GM23338 (cell line): ENCODE measurements around the gene THUMPD2. TPM values are rescaled to one million over a fixed set of nuclear protein-coding genes. Genes with fewer than 3 reads are reported as not detected.

Experiments used
- ATAC-seq: fragments of 200-7000 bp; cut with Tn5 transposase; 3 replicates; pipeline ENCODE4 v1.9.1; 2020
- DNase-seq: peaks from one replicate; pipeline ENCODE4 v3.0.0-alpha.2; 2015; ENCODE audit warnings: low spot score
- H2AFZ ChIP-seq: fragments of 200-600 bp; sonication (generic); 2 replicates; pipeline ENCODE4 v1.8.0; 2016; ENCODE audit warnings: antibody characterized with exemption, mild to moderate bottlenecking, moderate library complexity
- H3F3A ChIP-seq: fragments of 200-600 bp; sonication (generic); replicated peaks from 2 replicates; pipeline ENCODE4 v1.8.0; 2017; ENCODE audit warnings: antibody characterized with exemption, mixed run types, low read depth
- H3K27ac ChIP-seq: fragments of 200-600 bp; sonication (generic); 2 replicates; pipeline ENCODE4 v1.6.1; 2016; ENCODE audit warnings: low read depth
- H3K27me3 ChIP-seq: fragments of 200-600 bp; sonication (generic); 2 replicates; pipeline ENCODE4 v1.8.0; 2016; ENCODE audit warnings: mild to moderate bottlenecking, mixed run types, moderate library complexity; ENCODE audit not compliant: insufficient read depth
- H3K36me3 ChIP-seq: fragments of 200-600 bp; sonication (generic); 2 replicates; pipeline ENCODE4 v1.8.0; 2016; ENCODE audit warnings: mild to moderate bottlenecking; ENCODE audit not compliant: insufficient read depth
- H3K4me1 ChIP-seq: fragments of 200-600 bp; sonication (generic); 2 replicates; pipeline ENCODE4 v1.8.0; 2016; ENCODE audit warnings: mild to moderate bottlenecking, moderate library complexity; ENCODE audit not compliant: insufficient read depth
- H3K4me2 ChIP-seq: fragments of 200-600 bp; sonication (generic); 2 replicates; pipeline ENCODE4 v1.7.1; 2017; ENCODE audit warnings: mixed run types
- H3K4me3 ChIP-seq: fragments of 200-600 bp; sonication (generic); 2 replicates; pipeline ENCODE4 v1.6.1; 2016; ENCODE audit warnings: mixed run types
- H3K79me2 ChIP-seq: fragments of 200-600 bp; sonication (generic); replicated peaks from 2 replicates; pipeline ENCODE4 v1.8.0; 2017; ENCODE audit warnings: mild to moderate bottlenecking; ENCODE audit not compliant: insufficient read depth
- H3K9me2 ChIP-seq: fragments of 200-600 bp; sonication (generic); 2 replicates; pipeline ENCODE4 v1.8.0; 2017; ENCODE audit not compliant: insufficient read depth
- H4K20me1 ChIP-seq: fragments of 200-600 bp; sonication (generic); replicated peaks from 2 replicates; pipeline ENCODE4 v1.8.0; 2017; ENCODE audit warnings: mild to moderate bottlenecking; ENCODE audit not compliant: insufficient read depth
- H3K27ac Mint-ChIP-seq: 2 replicates; pipeline ENCODE4 v1.8.0; 2020; ENCODE audit warnings: inconsistent platforms, mild to moderate bottlenecking, moderate library complexity, mixed read lengths
- H3K27me3 Mint-ChIP-seq: 3 replicates; pipeline ENCODE4 v1.8.0; 2022; ENCODE audit warnings: low read depth, mild to moderate bottlenecking, moderate library complexity, mixed read lengths, inconsistent platforms; ENCODE audit not compliant: insufficient read depth, poor library complexity
- H3K36me3 Mint-ChIP-seq: 3 replicates; pipeline ENCODE4 v1.8.0; 2021; ENCODE audit warnings: low read depth, mild to moderate bottlenecking, inconsistent platforms, moderate library complexity, mixed read lengths
- H3K4me1 Mint-ChIP-seq: 3 replicates; pipeline ENCODE4 v1.8.0; 2020; ENCODE audit warnings: mild to moderate bottlenecking, inconsistent platforms, mixed read lengths
- H3K4me3 Mint-ChIP-seq: 3 replicates; pipeline ENCODE4 v1.8.0; 2021; ENCODE audit warnings: moderate library complexity, mild to moderate bottlenecking, inconsistent platforms, mixed read lengths
- H3K9me3 Mint-ChIP-seq: 3 replicates; pipeline ENCODE4 v1.8.0; 2020; ENCODE audit warnings: moderate library complexity, mild to moderate bottlenecking, inconsistent platforms, mixed read lengths
- EZH2 ChIP-seq: fragments of 200-600 bp; sonication (generic); IDR thresholded peaks from one replicate; pipeline ENCODE4 v1.8.0; 2017; ENCODE audit warnings: antibody characterized with exemption, mild to moderate bottlenecking, low read depth; ENCODE audit not compliant: unreplicated experiment
- EZH2phosphoT487 ChIP-seq: fragments of 200-600 bp; sonication (generic); IDR thresholded peaks from one replicate; pipeline ENCODE4 v1.8.1; 2018; ENCODE audit warnings: antibody characterized with exemption; ENCODE audit not compliant: unreplicated experiment
- JUNB ChIP-seq: IDR thresholded peaks from one replicate; pipeline ENCODE4 v1.6.1; 2016; ENCODE audit warnings: antibody characterized with exemption; ENCODE audit not compliant: unreplicated experiment
- POLR2AphosphoS5 ChIP-seq: IDR thresholded peaks from 2 replicates; pipeline ENCODE4 v1.6.1; 2016; ENCODE audit warnings: antibody characterized with exemption, low read depth
- STAT1 ChIP-seq: IDR thresholded peaks from one replicate; pipeline ENCODE4 v1.6.1; 2016; ENCODE audit warnings: antibody characterized with exemption; ENCODE audit not compliant: unreplicated experiment
- ZNF114 ChIP-seq: fragments of 250-450 bp; sonication (Bioruptor Pico); IDR thresholded peaks from 2 replicates; pipeline ENCODE4 v1.5.0; 2020; ENCODE audit warnings: mild to moderate bottlenecking, moderate library complexity
- ZNF331 ChIP-seq: fragments of 250-450 bp; sonication (Bioruptor Pico); IDR thresholded peaks from 2 replicates; pipeline ENCODE4 v1.5.0; 2020; ENCODE audit warnings: low read depth, mild to moderate bottlenecking, moderate library complexity
- polyA plus RNA-seq: library from polyadenylated mRNA; unstranded; fragments of >200 nt; fragmentation: Nextera tagmentation; extraction: Ambion mirVana; gene quantifications from 2 replicates; pipeline ENCODE4 v1.2.1, GENCODE V29; 2016
- total RNA-seq: library from RNA; depleted of rRNA; stranded (reverse); fragments of >200 nt; shearing (Covaris generic); gene quantifications from 2 replicates; pipeline ENCODE4 v1.2.3, GENCODE V29; 2014
- TF ChIP-seq, protein P1 (sequence below): IDR thresholded peaks from 2 replicates; pipeline ENCODE4 v1.6.1; 2016; ENCODE audit warnings: antibody characterized with exemption
- TF ChIP-seq, protein P2 (sequence below): fragments of 250-450 bp; sonication (Bioruptor Pico); IDR thresholded peaks from 2 replicates; pipeline ENCODE4 v1.5.0; 2020; ENCODE audit warnings: mild to moderate bottlenecking, moderate library complexity
- TF ChIP-seq, protein P3 (sequence below): IDR thresholded peaks from one replicate; pipeline ENCODE4 v1.6.1; 2018; ENCODE audit warnings: antibody characterized with exemption; ENCODE audit not compliant: unreplicated experiment
- TF ChIP-seq, protein P4 (sequence below), 2 experiments: fragments of 200-600 bp in 1 of 2; sonication (generic) in 1 of 2; conservative IDR thresholded peaks; 2 replicates each; pipeline versions ENCODE4 v1.5.1 to v1.6.1; 2016 to 2017; ENCODE audit warnings: antibody characterized with exemption in 2 of 2, low read depth in 2 of 2, mild to moderate bottlenecking in 2 of 2, moderate library complexity in 1 of 2

The THUMPD2 gene
- total and polyA plus RNA-seq, 2 experiments from 2014 or later = 19.5 to 25.1 TPM

DNA sequence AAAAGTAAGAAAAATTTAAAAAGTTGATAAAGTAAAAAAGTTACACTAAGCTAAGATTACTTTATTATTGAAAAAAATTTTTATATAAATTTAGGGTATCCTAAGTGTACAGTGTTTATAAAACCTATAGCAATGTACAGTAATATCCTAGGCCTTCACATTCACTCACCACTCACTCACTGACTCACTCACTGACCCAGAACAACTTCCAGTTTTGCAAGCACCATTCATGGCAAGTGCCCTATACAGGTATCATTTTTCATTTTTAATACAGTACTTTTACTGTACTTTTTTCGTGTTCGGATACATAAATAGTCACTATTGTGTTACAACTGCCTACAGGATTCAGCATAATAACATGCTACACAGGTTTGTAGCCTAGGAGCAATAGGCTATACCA is 8.9 kb upstream of the THUMPD2 start (continued):
- TF ChIP-seq JUNB (no peak), ZNF114 (CRISPR knock-in tag) (no peak), POLR2AphosphoS5 (no peak)
- TF ChIP-seq, protein P1, sequence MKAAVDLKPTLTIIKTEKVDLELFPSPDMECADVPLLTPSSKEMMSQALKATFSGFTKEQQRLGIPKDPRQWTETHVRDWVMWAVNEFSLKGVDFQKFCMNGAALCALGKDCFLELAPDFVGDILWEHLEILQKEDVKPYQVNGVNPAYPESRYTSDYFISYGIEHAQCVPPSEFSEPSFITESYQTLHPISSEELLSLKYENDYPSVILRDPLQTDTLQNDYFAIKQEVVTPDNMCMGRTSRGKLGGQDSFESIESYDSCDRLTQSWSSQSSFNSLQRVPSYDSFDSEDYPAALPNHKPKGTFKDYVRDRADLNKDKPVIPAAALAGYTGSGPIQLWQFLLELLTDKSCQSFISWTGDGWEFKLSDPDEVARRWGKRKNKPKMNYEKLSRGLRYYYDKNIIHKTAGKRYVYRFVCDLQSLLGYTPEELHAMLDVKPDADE = no peak

DNA sequence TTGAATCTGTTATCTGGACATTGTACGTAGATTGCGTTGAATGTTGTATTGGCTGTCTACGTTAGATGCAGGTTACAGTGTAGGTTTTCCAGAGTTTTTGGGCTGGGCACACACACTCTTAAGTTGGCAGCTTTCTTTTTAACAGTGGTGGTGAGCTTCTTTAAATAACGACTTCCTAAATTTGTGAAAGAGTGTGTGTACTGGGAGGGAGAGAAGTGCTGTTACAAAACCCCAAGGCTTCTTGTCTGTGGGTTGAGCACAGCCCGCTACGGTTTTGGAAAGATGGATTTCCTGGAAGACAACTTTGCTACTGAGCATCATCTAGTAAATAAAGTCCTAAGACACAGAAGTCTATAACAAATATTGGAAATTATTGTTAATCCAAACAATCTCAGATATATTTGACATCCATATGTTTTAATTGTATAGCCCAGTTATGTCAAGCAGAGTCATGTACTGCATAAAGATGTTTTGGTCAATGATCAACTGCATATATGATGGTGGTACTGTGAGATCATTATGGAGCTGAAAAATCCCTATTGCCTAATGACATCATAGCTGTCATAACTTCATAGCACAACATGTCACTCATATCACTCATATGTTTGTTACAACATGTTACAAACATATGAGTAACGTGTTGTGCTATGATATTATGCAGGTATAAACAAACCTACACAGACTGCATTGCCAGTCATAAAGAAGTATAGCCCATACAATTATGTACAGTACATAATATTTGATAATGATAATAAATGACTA is 7.9 kb upstream of the THUMPD2 start:
- no peak overlapping the region for H3K4me3 ChIP-seq
- Mint-ChIP-seq H3K4me3 (no peak overlapping the region), H3K4me1 (peaks cover 5% of the 10 kb centered on the region; the same call in 2 of the 3 replicates), H3K9me3 (peaks cover 30% of the 10 kb centered on the region), H3K27me3 (peaks cover 6% of the 10 kb centered on the region), H3K36me3 (peaks cover 29% of the 10 kb centered on the region), H3K27ac (no peak overlapping the region)
- no peak for ATAC-seq
- H3K27me3 ChIP-seq = no peaks in the 10 kb centered on the region
- DNase-seq = no peak
- H3K4me2 ChIP-seq = no peak overlapping the region
- no peak overlapping the region for H3K27ac ChIP-seq
- H4K20me1 ChIP-seq = no peaks in the 10 kb centered on the region
- H3K79me2 ChIP-seq = no peaks in the 10 kb centered on the region
- H3K4me1 ChIP-seq = peaks cover 7% of the 10 kb centered on the region; the same call in 1 of the 2 replicates
- H3F3A ChIP-seq = 0 out of 2 replicates have a peak, but pooled peaks cover 4% of the 10 kb centered on the region
- H3K9me2 ChIP-seq = peaks cover 4% of the 10 kb centered on the region
- no peak overlapping the region for H2AFZ ChIP-seq
- H3K36me3 ChIP-seq = peaks cover 21% of the 10 kb centered on the region; the same call in 1 of the 2 replicates
- TF ChIP-seq, protein P2, sequence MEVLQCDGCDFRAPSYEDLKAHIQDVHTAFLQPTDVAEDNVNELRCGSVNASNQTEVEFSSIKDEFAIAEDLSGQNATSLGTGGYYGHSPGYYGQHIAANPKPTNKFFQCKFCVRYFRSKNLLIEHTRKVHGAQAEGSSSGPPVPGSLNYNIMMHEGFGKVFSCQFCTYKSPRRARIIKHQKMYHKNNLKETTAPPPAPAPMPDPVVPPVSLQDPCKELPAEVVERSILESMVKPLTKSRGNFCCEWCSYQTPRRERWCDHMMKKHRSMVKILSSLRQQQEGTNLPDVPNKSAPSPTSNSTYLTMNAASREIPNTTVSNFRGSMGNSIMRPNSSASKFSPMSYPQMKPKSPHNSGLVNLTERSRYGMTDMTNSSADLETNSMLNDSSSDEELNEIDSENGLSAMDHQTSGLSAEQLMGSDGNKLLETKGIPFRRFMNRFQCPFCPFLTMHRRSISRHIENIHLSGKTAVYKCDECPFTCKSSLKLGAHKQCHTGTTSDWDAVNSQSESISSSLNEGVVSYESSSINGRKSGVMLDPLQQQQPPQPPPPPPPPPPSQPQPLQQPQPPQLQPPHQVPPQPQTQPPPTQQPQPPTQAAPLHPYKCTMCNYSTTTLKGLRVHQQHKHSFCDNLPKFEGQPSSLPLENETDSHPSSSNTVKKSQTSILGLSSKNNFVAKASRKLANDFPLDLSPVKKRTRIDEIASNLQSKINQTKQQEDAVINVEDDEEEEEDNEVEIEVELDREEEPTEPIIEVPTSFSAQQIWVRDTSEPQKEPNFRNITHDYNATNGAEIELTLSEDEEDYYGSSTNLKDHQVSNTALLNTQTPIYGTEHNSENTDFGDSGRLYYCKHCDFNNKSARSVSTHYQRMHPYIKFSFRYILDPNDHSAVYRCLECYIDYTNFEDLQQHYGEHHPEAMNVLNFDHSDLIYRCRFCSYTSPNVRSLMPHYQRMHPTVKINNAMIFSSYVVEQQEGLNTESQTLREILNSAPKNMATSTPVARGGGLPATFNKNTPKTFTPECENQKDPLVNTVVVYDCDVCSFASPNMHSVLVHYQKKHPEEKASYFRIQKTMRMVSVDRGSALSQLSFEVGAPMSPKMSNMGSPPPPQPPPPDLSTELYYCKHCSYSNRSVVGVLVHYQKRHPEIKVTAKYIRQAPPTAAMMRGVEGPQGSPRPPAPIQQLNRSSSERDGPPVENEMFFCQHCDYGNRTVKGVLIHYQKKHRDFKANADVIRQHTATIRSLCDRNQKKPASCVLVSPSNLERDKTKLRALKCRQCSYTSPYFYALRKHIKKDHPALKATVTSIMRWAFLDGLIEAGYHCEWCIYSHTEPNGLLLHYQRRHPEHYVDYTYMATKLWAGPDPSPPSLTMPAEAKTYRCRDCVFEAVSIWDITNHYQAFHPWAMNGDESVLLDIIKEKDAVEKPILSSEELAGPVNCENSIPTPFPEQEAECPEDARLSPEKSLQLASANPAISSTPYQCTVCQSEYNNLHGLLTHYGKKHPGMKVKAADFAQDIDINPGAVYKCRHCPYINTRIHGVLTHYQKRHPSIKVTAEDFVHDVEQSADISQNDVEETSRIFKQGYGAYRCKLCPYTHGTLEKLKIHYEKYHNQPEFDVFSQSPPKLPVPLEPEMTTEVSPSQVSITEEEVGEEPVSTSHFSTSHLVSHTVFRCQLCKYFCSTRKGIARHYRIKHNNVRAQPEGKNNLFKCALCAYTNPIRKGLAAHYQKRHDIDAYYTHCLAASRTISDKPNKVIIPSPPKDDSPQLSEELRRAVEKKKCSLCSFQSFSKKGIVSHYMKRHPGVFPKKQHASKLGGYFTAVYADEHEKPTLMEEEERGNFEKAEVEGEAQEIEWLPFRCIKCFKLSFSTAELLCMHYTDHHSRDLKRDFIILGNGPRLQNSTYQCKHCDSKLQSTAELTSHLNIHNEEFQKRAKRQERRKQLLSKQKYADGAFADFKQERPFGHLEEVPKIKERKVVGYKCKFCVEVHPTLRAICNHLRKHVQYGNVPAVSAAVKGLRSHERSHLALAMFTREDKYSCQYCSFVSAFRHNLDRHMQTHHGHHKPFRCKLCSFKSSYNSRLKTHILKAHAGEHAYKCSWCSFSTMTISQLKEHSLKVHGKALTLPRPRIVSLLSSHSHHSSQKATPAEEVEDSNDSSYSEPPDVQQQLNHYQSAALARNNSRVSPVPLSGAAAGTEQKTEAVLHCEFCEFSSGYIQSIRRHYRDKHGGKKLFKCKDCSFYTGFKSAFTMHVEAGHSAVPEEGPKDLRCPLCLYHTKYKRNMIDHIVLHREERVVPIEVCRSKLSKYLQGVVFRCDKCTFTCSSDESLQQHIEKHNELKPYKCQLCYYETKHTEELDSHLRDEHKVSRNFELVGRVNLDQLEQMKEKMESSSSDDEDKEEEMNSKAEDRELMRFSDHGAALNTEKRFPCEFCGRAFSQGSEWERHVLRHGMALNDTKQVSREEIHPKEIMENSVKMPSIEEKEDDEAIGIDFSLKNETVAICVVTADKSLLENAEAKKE (CRISPR knock-in tag) = no peak
- TF ChIP-seq EZH2phosphoT487 = no peak
- TF ChIP-seq JUNB = no peak
- TF ChIP-seq, protein P3, sequence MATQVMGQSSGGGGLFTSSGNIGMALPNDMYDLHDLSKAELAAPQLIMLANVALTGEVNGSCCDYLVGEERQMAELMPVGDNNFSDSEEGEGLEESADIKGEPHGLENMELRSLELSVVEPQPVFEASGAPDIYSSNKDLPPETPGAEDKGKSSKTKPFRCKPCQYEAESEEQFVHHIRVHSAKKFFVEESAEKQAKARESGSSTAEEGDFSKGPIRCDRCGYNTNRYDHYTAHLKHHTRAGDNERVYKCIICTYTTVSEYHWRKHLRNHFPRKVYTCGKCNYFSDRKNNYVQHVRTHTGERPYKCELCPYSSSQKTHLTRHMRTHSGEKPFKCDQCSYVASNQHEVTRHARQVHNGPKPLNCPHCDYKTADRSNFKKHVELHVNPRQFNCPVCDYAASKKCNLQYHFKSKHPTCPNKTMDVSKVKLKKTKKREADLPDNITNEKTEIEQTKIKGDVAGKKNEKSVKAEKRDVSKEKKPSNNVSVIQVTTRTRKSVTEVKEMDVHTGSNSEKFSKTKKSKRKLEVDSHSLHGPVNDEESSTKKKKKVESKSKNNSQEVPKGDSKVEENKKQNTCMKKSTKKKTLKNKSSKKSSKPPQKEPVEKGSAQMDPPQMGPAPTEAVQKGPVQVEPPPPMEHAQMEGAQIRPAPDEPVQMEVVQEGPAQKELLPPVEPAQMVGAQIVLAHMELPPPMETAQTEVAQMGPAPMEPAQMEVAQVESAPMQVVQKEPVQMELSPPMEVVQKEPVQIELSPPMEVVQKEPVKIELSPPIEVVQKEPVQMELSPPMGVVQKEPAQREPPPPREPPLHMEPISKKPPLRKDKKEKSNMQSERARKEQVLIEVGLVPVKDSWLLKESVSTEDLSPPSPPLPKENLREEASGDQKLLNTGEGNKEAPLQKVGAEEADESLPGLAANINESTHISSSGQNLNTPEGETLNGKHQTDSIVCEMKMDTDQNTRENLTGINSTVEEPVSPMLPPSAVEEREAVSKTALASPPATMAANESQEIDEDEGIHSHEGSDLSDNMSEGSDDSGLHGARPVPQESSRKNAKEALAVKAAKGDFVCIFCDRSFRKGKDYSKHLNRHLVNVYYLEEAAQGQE = no peak
- no peak for TF ChIP-seq STAT1
- TF ChIP-seq ZNF114 (CRISPR knock-in tag) = no peak
- TF ChIP-seq, protein P4, sequence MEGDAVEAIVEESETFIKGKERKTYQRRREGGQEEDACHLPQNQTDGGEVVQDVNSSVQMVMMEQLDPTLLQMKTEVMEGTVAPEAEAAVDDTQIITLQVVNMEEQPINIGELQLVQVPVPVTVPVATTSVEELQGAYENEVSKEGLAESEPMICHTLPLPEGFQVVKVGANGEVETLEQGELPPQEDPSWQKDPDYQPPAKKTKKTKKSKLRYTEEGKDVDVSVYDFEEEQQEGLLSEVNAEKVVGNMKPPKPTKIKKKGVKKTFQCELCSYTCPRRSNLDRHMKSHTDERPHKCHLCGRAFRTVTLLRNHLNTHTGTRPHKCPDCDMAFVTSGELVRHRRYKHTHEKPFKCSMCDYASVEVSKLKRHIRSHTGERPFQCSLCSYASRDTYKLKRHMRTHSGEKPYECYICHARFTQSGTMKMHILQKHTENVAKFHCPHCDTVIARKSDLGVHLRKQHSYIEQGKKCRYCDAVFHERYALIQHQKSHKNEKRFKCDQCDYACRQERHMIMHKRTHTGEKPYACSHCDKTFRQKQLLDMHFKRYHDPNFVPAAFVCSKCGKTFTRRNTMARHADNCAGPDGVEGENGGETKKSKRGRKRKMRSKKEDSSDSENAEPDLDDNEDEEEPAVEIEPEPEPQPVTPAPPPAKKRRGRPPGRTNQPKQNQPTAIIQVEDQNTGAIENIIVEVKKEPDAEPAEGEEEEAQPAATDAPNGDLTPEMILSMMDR (conservative IDR thresholded peaks at IDR 0.05; ENCODE audit: low read depth in 2 of 2) = no peak
- no peak for TF ChIP-seq EZH2
- TF ChIP-seq ZNF331 = no peak
- no peak for TF ChIP-seq POLR2AphosphoS5
